NB4 (cell line): Measurements from ENCODE around the gene TNFAIP6.

Experiments
- POLR2A ChIP-seq: IDR thresholded peaks from 2 replicates; pipeline ENCODE4 v1.6.1; 2011; ENCODE audit warnings: mild to moderate bottlenecking; ENCODE audit not compliant: insufficient read length; ENCODE audit errors: extremely low read depth
- TF ChIP-seq, protein P1 (sequence below): IDR thresholded peaks from one replicate; pipeline ENCODE4 v1.5.1; 2012; ENCODE audit warnings: low read depth, low read length

DNA sequence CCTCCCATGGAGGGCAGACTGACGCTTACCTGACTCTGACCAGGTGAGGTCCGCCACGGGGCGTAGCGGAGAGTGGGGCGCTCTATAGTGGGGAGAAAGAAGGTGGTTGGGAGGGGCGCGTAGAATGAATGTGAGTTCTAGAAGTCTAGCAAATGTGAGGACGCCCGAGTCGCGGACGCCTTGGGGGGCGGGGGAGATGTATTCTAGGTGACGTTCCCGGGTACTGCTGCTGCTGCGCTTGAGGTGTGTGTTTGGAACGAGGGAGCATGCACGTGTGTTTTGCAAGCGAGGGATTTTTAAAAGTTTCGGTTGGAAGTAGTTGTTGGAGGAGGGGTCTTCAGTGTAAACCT lies 53.1 kb downstream of the TNFAIP6 start:
- TF ChIP-seq, protein P1, sequence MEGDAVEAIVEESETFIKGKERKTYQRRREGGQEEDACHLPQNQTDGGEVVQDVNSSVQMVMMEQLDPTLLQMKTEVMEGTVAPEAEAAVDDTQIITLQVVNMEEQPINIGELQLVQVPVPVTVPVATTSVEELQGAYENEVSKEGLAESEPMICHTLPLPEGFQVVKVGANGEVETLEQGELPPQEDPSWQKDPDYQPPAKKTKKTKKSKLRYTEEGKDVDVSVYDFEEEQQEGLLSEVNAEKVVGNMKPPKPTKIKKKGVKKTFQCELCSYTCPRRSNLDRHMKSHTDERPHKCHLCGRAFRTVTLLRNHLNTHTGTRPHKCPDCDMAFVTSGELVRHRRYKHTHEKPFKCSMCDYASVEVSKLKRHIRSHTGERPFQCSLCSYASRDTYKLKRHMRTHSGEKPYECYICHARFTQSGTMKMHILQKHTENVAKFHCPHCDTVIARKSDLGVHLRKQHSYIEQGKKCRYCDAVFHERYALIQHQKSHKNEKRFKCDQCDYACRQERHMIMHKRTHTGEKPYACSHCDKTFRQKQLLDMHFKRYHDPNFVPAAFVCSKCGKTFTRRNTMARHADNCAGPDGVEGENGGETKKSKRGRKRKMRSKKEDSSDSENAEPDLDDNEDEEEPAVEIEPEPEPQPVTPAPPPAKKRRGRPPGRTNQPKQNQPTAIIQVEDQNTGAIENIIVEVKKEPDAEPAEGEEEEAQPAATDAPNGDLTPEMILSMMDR, result no peak
- TF ChIP-seq POLR2A, result no peak
